WTC11 (cell line): ENCODE measurements around the gene ZMIZ1. TPM values are rescaled to one million over a fixed set of nuclear protein-coding genes. Genes with fewer than 3 reads are reported as not detected.

Experiments
- ATAC-seq: fragments of 200-7000 bp; cut with Tn5 transposase; 2 replicates; pipeline ENCODE4 v1.10.0; 2021; ENCODE audit warnings: mild to moderate bottlenecking, moderate library complexity
- CTCF ChIA-PET: fragments of 300-600 bp; sonication (Branson Sonifier 250); formaldehyde crosslinking; loops from one replicate; lab custom pipeline; 2021; ENCODE audit warnings: antibody characterized with exemption; lab: Charles Lee
- POLR2A ChIA-PET: fragments of 350-600 bp; sonication (Branson Sonifier 250); formaldehyde crosslinking; loops from one replicate; lab custom pipeline; 2021; ENCODE audit warnings: antibody characterized with exemption; lab: Charles Lee
- DNase-seq: peaks from one replicate; pipeline ENCODE4 v3.0.0; 2021; ENCODE audit warnings: low spot score
- H3K27ac Mint-ChIP-seq: 2 replicates; pipeline ENCODE4 v1.8.0; 2021; ENCODE audit warnings: mixed read lengths
- H3K27me3 Mint-ChIP-seq: 2 replicates; pipeline ENCODE4 v1.8.0; 2021; ENCODE audit warnings: low read depth, mild to moderate bottlenecking, moderate library complexity, mixed read lengths
- H3K36me3 Mint-ChIP-seq: 2 replicates; pipeline ENCODE4 v1.8.0; 2021; ENCODE audit warnings: mixed read lengths
- H3K4me1 Mint-ChIP-seq: 2 replicates; pipeline ENCODE4 v1.8.0; 2022; ENCODE audit warnings: mixed read lengths
- H3K4me3 Mint-ChIP-seq: 2 replicates; pipeline ENCODE4 v1.8.0; 2021; ENCODE audit warnings: mild to moderate bottlenecking, moderate library complexity, mixed read lengths
- H3K9me3 Mint-ChIP-seq: 2 replicates; pipeline ENCODE4 v1.8.0; 2021; ENCODE audit warnings: mixed read lengths
- CBFB ChIP-seq: sonication (generic); formaldehyde crosslinking; IDR thresholded peaks from 2 replicates; pipeline ENCODE4 v1.8.1; 2022; ENCODE audit warnings: mild to moderate bottlenecking, low read depth, missing genetic modification reagents
- E2F1 ChIP-seq: sonication (generic); formaldehyde crosslinking; IDR thresholded peaks from 2 replicates; pipeline ENCODE4 v1.8.0; 2022; ENCODE audit warnings: mild to moderate bottlenecking, missing genetic modification reagents
- E2F4 ChIP-seq: sonication (generic); formaldehyde crosslinking; IDR thresholded peaks from 2 replicates; pipeline ENCODE4 v1.8.1; 2022; ENCODE audit warnings: low read depth, mild to moderate bottlenecking, moderate library complexity, missing genetic modification reagents, borderline replicate concordance
- E2F5 ChIP-seq: sonication (generic); formaldehyde crosslinking; IDR thresholded peaks from 2 replicates; pipeline ENCODE4 v1.8.1; 2022; ENCODE audit warnings: mild to moderate bottlenecking, moderate library complexity, missing genetic modification reagents
- ERG ChIP-seq: fragments of 250-450 bp; sonication (Bioruptor Pico); IDR thresholded peaks from 2 replicates; pipeline ENCODE4 v1.8.0; 2021; ENCODE audit warnings: mild to moderate bottlenecking
- ESRRA ChIP-seq: sonication (generic); formaldehyde crosslinking; IDR thresholded peaks from 2 replicates; pipeline ENCODE4 v1.8.1; 2022; ENCODE audit warnings: mild to moderate bottlenecking, missing genetic modification reagents, borderline replicate concordance
- GTF2I ChIP-seq: fragments of 250-450 bp; sonication (Bioruptor Pico); conservative IDR thresholded peaks from 2 replicates; pipeline ENCODE4 v1.4.0; 2021; ENCODE audit warnings: mild to moderate bottlenecking
- HMGXB4 ChIP-seq: sonication (generic); formaldehyde crosslinking; IDR thresholded peaks from 2 replicates; pipeline ENCODE4 v1.8.1; 2023; ENCODE audit warnings: mild to moderate bottlenecking, moderate library complexity, missing genetic modification reagents
- IRF2 ChIP-seq: sonication (generic); formaldehyde crosslinking; IDR thresholded peaks from 2 replicates; pipeline ENCODE4 v1.8.0; 2022; ENCODE audit warnings: low read depth, missing genetic modification reagents, borderline replicate concordance
- OVOL2 ChIP-seq: fragments of 250-450 bp; sonication (Bioruptor Pico); IDR thresholded peaks from 2 replicates; pipeline ENCODE4 v1.9.0; 2021; ENCODE audit warnings: mild to moderate bottlenecking, borderline replicate concordance
- RORB ChIP-seq: fragments of 250-450 bp; sonication (Bioruptor Pico); IDR thresholded peaks from 2 replicates; pipeline ENCODE4 v1.9.0; 2021; ENCODE audit warnings: mild to moderate bottlenecking
- SOX15 ChIP-seq: fragments of 250-450 bp; sonication (Bioruptor Pico); IDR thresholded peaks from 2 replicates; pipeline ENCODE4 v1.9.0; 2021; ENCODE audit warnings: mild to moderate bottlenecking
- TEAD1 ChIP-seq: sonication (generic); formaldehyde crosslinking; IDR thresholded peaks from 2 replicates; pipeline ENCODE4 v1.8.0; 2022; ENCODE audit warnings: mild to moderate bottlenecking, missing genetic modification reagents
- TEAD4 ChIP-seq: sonication (generic); formaldehyde crosslinking; IDR thresholded peaks from 2 replicates; pipeline ENCODE4 v1.8.0; 2022; ENCODE audit warnings: mild to moderate bottlenecking, missing genetic modification reagents
- TP53 ChIP-seq: sonication (generic); formaldehyde crosslinking; IDR thresholded peaks from 2 replicates; pipeline ENCODE4 v1.8.1; 2023; ENCODE audit warnings: mild to moderate bottlenecking, missing genetic modification reagents
- ZBTB21 ChIP-seq: sonication (generic); formaldehyde crosslinking; IDR thresholded peaks from 2 replicates; pipeline ENCODE4 v1.8.1; 2023; ENCODE audit warnings: mild to moderate bottlenecking, missing genetic modification reagents, borderline replicate concordance
- ZMAT4 ChIP-seq: fragments of 250-450 bp; sonication (Bioruptor Pico); IDR thresholded peaks from 2 replicates; pipeline ENCODE4 v1.9.0; 2021; ENCODE audit warnings: mild to moderate bottlenecking
- ZNF512 ChIP-seq: sonication (generic); formaldehyde crosslinking; IDR thresholded peaks from 2 replicates; pipeline ENCODE4 v1.8.1; 2022; ENCODE audit warnings: missing genetic modification reagents, borderline replicate concordance
- ZNF671 ChIP-seq: fragments of 250-450 bp; sonication (Bioruptor Pico); IDR thresholded peaks from 2 replicates; pipeline ENCODE4 v1.8.0; 2021; ENCODE audit warnings: mild to moderate bottlenecking
- total RNA-seq: library from RNA; stranded (reverse); gene quantifications from 3 replicates; pipeline ENCODE4 v1.2.3, GENCODE V29; 2021

The ZMIZ1 gene
- total RNA-seq, 1 experiment from 2014 or later: 44.4 TPM

GRCh38 chr10:79295563-79295962 lies 226.8 kb downstream of the ZMIZ1 start (continued):
- TF ChIP-seq TEAD4: no peak
- TF ChIP-seq E2F5 (CRISPR knock-in tag): no peak
- TF ChIP-seq TP53 (CRISPR knock-in tag): no peak

GRCh38 chr10:79296431-79296830 lies 227.7 kb downstream of the ZMIZ1 start:
- Mint-ChIP-seq H3K4me1 (no peaks in the 10 kb centered on the region), H3K9me3 (no peaks in the 10 kb centered on the region), H3K4me3 (no peak overlapping the region), H3K36me3 (peaks cover 36% of the 10 kb centered on the region), H3K27me3 (no peaks in the 10 kb centered on the region), H3K27ac (no peak overlapping the region)
- ATAC-seq (no peak), DNase-seq (no peak)
- CTCF ChIA-PET: no interaction called here
- no peak for TF ChIP-seq E2F1 (CRISPR knock-in tag)
- no peak for TF ChIP-seq RORB (CRISPR knock-in tag)
- no peak for TF ChIP-seq ZNF671 (CRISPR knock-in tag)
- TF ChIP-seq HMGXB4 (CRISPR knock-in tag): no peak
- TF ChIP-seq SOX15 (CRISPR knock-in tag): no peak
- TF ChIP-seq, all 79 proteins: peak for 0
- POLR2A ChIA-PET: no interaction called here

GRCh38 chr10:79298403-79299244 lies 229.9 kb downstream of the ZMIZ1 start:
- H3K27me3 Mint-ChIP-seq: no peaks in the 10 kb centered on the region
- ATAC-seq: no peak
- H3K9me3 Mint-ChIP-seq: no peaks in the 10 kb centered on the region
- ChIA-PET POLR2A (interaction anchor here (1.1 kb wide), 1 partner anchor 48 kb away, joined by 3 read pairs; no protein-coding TSS in a partner anchor), CTCF (interaction anchor here (2.1 kb wide), 1 partner anchor 48 kb away, joined by 5 read pairs; no protein-coding TSS in a partner anchor)
- no peak overlapping the region for H3K27ac Mint-ChIP-seq
- DNase-seq: no peak
- peaks cover 43% of the 10 kb centered on the region for H3K36me3 Mint-ChIP-seq
- no peaks in the 10 kb centered on the region for H3K4me1 Mint-ChIP-seq
- no peak overlapping the region for H3K4me3 Mint-ChIP-seq
- no peak for TF ChIP-seq TP53 (CRISPR knock-in tag)
- TF ChIP-seq OVOL2 (CRISPR knock-in tag): no peak
- TF ChIP-seq ZNF512 (CRISPR knock-in tag): no peak
- TF ChIP-seq GTF2I: no peak

GRCh38 chr10:79299397-79300241 lies 230.9 kb downstream of the ZMIZ1 start:
- ChIA-PET CTCF (interaction anchor here (2.1 kb wide), 1 partner anchor 47 kb away, joined by 5 read pairs; no protein-coding TSS in a partner anchor), POLR2A (no interaction called here)
- H3K9me3 Mint-ChIP-seq: no peaks in the 10 kb centered on the region
- DNase-seq: no peak
- no peak overlapping the region for H3K4me3 Mint-ChIP-seq
- peaks cover 42% of the 10 kb centered on the region for H3K36me3 Mint-ChIP-seq
- no peaks in the 10 kb centered on the region for H3K27me3 Mint-ChIP-seq
- no peak for ATAC-seq
- no peak overlapping the region for H3K27ac Mint-ChIP-seq
- H3K4me1 Mint-ChIP-seq: no peaks in the 10 kb centered on the region
- TF ChIP-seq ERG (CRISPR knock-in tag) (no peak), E2F4 (no peak), TEAD1 (CRISPR knock-in tag) (no peak), ZMAT4 (no peak), ZBTB21 (no peak), IRF2 (CRISPR knock-in tag) (no peak), CBFB (CRISPR knock-in tag) (no peak), ESRRA (CRISPR knock-in tag) (no peak)
